CD4-positive, alpha-beta T cell treated with Interleukin-10 for 1 hour (primary cell): ENCODE results near the gene STAT5B.
"Not testable (repeated sequence)": the region's sequence is repeated elsewhere in the genome, so short reads cannot be mapped to it uniquely, and the experiment has no call there.

Experiments used
- DNase-seq: peaks from one replicate; pipeline ENCODE4 v3.0.0-alpha.2; 2020

STAT5B gene

DNA sequence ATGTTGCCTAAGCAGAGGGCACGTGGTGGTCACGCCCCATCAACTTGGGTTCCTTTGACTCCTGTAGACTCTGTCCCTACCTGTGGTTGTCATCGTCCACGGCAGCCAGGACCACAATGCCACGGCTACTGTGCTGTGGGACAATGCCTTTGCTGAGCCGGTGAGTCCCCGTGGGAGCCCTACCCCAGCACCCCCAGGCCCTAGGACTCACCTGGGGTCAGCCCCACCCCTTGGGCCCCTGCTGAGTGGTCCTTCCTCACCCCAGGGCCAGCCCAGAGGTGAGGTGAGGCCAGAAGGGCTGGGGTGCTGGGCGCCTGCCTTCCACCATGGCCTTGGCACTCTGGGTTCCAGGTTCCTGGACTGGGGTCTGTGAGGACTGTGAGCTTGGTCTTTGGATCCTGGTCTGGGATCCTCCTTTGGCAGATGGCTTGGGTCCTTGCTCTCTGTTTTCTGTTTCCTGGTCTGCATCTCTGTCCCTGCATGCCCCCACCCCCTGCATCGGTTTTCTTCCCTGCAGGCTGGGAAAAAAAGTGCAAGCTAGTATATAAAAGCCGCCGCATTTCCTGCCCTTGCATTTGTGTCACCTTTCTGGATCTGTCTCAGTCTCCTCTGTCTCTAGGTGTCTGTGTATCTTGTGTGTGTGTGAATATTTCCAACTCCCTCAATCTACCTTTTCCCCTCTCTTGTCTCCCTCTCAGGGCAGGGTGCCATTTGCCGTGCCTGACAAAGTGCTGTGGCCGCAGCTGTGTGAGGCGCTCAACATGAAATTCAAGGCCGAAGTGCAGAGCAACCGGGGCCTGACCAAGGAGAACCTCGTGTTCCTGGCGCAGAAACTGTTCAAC, 29.6 kb upstream of the STAT5B start:
- no peak for DNase-seq

DNA sequence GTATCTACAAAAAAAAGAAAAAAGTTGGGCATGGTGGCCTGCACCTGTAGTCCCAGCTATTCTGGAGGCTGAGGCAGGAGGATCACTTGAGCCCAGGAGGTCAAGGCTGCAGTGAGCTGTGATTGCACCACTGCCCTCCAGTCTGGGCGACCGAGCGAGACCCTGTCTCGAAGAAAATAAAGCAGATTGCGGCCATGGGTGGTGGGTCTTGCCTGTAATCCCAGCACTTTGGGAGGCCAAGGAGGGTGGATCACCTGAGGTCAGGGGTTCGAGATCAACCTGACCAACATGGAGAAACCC, 28.8 kb upstream of the STAT5B start:
- not testable (repeated sequence) for DNase-seq

DNA sequence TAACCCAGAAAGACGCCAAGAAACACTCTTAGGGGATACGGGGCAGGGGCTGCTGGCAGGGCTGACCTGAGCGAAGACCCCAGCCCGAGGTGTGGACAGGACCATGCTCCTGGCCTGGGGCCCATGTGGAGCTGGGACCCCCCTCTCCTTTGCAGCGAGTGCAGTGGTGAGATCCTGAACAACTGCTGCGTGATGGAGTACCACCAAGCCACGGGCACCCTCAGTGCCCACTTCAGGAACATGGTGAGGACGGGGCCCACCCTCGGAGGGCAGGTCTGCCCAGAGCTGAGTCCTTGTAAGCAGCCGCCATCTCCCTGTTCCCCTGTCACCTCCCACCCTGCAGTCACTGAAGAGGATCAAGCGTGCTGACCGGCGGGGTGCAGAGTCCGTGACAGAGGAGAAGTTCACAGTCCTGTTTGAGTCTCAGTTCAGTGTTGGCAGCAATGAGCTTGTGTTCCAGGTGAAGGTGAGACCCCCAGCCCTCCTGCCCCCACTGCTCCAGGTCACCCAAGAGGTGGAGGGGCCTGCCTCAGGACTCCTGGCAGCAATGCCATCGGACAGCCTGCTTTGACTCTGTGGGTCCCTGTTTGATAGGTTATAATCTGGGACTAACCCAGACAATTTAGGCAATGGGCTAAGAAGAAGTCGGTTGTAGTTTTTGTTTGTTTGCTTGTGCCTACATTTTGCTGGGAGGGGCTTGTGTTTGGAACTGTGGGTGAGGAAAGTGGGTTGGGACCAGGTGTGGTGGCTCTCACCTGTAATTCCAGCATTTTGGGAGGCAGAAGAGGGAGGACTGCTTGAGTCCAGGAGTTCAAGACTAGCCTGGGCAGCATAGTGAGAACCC, 28.2 kb upstream of the STAT5B start:
- no peak for DNase-seq

DNA sequence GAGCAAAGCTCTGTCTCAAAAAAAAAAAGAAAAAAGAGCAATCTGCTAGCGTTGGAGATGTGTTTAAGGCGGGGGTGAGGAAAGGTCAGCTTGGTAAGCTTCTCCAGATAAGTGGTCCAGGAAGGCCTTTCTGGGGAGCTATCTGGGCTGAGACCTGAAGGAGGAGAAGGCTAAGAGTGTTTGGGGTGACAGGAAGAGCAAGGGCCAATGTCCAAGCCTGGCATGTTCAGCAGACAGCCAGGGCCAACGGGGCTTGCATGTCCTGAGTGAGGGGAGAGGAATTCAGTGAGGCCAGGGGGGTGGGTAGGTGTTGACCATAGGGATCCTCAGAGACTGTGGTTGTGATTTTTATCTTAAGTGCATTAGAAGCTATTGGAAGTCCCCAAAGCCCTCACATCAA, 27.5 kb upstream of the STAT5B start:
- no peak for DNase-seq

DNA sequence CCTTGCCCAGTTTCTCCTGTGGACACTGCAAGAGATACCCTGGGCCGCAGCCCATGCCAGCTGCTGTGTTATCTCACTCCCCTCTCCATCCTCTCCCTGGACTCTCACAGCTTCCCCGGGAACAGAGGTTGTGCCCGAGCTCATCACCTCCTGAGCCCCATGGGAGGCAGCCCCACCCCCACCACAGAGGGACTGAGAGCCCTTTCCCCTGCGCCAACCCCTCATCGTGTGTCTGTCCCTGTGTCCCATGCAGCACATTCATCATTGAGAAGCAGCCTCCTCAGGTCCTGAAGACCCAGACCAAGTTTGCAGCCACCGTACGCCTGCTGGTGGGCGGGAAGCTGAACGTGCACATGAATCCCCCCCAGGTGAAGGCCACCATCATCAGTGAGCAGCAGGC, 24.8 kb upstream of the STAT5B start:
- DNase-seq, result no peak

DNA sequence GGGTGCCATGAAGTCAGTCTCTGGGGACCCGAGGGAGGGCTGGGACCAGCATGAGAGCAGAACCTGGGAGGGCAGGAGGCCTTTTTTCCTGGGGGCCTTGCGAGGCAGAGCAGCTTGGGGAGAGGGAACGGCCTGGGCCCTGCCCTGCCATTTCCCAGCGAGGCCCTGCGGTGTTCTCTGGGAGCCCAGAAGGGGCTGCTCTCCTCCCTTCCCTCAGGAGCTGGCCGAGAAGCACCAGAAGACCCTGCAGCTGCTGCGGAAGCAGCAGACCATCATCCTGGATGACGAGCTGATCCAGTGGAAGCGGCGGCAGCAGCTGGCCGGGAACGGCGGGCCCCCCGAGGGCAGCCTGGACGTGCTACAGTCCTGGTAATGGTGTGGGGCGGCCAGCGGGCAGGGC, 23.7 kb upstream of the STAT5B start:
- DNase-seq, result not testable (repeated sequence)

DNA sequence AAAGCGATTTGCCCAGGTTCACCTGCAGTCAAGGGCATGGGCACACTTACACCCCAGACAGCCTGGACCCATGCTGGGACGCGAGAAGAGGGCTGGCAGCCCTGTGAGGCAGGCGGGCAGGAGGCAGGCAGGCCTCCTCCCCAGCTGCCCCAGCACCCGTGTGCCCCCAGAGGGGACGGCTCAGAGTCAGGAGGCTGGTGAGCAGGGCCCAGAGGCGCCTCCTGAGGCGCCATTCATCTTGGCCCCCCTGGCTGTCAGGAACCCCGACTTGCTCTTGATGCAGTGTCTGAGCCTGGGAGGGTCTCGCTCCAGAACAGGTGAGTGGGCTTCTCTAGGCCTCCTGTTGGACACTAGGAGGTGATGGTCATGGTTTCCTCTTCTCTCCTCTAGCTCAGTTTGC, 23.2 kb upstream of the STAT5B start:
- not testable (repeated sequence) for DNase-seq

DNA sequence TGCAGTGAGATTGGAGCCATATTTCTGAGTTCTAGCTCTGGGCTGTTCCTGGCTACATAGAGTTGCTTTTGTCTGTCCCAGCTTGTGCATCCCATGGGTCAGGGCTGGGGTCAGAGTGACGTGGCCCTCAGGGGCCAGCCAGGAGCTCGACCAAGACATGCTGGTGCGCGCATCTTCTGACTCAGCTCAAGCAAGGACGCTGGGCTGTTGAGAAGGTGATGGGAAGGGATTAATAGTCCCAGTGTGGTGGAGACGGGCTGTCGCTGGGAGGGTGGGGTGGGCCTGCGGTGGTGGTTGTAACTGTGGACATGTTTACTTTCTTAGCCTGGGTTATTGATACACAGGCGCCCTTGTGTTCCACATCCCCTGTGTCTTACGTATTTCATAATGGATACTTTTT, 21.6 kb upstream of the STAT5B start:
- not testable (repeated sequence) for DNase-seq

DNA sequence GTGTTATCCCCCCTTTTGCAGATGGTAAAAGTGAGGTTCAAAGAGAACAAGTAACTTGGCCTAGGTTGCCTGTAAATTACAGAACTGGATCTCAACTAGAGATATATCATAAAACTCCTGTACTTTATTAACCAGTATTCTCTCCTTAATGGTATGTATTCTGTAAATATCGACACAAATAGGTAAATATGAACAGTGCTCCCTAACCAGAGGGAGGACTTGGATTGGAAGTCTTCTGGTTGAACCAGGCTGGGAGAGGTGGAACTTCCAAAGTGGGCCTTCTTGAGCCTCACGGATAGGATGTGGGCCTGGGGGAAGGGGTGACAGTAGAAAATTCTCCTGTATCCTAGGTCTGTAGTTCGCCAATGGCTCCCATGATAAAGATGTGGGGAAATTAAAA, 19.8 kb upstream of the STAT5B start:
- DNase-seq, result no peak

DNA sequence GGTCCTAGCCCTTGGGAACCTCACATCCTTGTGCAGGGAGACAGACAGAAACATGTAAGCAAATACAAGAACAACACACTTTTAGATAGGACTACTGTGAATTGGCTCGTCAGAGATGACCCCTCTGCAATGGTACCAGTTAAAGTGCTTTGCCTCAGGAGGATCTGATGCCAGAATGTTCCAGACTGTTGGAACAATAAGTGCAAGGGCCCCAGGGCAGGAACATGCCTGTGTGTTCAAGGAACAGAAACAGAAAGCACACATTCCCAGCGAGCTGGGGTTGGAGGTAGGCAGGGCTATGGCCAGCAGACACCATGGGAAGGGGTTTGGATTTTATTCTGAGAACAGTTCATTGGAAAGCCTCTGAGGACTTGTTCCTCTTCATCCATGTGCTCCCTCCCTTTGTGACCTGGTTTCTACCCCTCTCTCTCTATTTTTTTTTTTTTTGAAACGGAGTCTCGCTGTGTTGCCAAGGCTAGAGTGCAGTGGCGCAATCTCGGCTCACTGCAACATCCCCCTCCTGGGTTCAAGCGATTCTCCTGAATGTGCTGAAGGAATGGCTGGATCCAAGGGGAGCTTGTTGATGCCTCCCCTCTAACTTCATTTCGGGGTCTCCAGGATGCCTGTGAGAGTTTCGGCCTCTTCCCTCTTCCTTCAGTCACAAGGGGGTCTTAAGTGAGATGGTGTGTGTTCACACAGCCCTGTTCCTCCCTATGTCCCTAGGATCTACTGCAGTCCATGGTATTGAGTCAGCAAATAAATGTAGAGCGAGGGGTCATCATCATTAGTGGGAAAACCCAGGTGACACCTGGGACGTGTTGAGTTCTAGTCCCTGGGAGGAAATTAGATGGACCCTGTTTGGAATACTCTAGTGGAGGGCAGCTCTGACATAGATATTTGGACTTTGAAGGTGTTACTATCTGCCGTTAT, 18.5 kb upstream of the STAT5B start:
- no peak for DNase-seq

DNA sequence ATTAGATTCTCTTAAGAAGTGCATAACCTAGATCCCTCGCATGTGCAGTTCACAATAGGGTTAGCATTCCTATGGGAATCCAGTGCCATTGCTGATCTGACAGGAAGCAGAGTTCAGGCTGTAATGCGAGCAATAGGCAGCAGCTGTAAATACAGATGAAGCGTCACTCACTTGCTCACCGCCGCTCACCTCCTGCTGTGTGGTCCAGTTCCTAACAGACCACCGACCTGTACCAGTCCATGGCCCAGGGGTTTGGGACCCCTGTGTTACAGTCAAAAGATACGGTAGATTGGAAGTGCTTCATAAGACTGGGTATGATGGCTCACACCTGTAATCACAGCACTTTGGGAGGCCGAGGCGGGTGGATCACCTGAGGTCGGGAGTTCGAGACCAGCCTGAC, 14.9 kb upstream of the STAT5B start:
- no peak for DNase-seq

DNA sequence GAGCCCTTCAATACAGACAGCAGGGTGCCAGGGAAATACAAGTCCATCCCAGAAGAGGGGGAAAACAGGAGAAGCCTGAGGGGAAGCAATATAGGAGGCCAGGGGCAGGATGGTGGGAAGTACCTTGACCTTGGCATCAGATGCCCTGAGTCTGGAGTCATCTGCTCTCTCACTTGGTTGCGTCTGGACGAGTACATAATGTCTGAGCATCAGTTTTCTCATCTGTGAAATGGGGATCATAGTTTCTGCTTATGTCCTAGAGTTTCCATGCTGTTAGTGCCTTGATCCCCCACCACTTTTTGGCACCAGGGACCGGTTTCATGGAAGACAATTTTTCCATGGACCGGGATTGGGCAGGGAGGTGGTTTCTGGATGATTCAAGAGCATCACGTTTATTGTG, 14.4 kb upstream of the STAT5B start:
- no peak for DNase-seq

DNA sequence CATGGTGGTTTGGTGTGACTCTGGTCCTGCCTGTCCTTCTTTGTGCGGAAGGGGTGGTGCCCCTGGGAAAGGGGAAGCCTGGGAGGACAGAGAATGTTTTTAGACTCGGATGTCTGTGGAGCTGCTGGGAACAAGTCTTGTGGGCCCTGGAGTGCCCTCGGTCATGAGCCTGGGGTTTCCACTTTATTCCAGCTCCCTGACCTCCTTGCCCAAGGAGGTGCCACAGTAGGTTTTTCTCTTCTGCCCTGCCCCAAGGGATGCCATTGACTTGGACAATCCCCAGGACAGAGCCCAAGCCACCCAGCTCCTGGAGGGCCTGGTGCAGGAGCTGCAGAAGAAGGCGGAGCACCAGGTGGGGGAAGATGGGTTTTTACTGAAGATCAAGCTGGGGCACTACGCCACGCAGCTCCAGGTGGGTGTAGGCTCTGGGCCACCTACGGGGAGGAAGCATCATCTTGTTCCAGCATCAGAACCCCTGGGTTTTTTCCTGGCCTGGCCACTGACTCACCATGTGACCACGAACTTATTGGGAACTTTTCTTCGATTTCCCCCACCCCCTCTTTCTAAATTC, 13.5 kb upstream of the STAT5B start:
- peak; percentile 44 for DNase-seq

DNA sequence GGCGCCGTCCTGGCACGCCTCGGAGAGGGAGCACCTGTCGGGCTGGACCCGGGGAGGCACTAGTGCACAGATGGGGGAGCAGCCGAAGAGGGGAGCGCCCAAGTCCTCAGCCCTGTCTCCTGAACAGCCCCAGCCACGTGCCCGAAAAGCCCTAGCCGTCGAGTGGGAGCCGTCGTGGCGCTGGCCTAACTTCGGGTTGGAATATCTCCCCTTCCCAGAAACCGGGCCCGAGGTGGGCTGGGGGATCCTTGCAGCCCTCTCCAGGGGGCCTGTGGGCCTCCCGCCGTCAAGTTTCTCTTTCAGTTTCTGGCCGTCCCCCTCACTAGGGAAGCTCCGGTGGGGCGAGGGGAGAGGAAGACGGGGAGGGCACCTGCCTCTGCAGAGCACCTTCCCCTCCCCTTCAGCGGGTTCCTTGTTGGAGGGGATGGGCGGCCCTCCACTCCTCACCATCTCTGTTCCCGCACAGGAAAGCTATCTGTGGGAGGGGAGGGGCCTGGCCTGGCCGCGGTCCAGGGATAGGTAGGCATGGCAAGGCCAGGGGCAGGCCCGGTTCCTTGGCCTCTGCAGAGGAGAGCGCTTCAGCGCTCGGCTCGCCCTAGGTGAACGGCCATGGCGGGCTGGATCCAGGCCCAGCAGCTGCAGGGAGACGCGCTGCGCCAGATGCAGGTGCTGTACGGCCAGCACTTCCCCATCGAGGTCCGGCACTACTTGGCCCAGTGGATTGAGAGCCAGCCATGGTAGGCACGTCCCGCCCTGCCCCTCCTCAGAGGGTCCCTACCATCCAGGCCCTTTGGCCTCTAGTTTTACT, 12.8 kb upstream of the STAT5B start:
- peak; percentile 76 for DNase-seq

DNA sequence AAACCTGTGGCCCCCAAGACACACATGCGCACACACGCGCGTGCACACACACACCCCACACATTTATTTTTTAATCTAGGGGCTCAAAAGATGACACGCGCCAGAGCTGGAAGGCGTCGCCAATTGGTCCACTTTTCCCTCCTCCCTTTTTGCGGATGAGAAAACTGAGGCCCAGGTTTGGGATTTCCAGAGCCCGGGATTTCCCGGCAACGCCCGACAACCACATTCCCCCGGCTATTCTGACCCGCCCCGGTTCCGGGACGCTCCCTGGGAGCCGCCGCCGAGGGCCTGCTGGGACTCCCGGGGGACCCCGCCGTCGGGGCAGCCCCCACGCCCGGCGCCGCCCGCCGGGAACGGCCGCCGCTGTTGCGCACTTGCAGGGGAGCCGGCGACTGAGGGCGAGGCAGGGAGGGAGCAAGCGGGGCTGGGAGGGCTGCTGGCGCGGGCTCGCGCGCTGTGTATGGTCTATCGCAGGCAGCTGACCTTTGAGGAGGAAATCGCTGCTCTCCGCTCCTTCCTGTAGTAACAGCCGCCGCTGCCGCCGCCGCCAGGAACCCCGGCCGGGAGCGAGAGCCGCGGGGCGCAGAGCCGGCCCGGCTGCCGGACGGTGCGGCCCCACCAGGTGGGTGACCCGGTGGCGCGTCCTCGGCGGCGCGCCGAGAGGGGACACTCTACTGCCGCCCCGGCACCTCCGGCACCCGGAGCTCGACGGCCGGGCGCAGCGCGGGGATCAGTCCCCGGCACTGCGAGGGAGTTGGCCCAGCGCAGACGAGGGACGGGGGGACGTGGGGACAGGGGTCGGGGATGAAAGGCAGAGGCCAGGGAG, 12.0 kb upstream of the STAT5B start, which contains the start of gene STAT5A:
Gene STAT5A (plus strand): TSS at position 522 of the 826 bp plus-strand sequence. CDS start 914 bp downstream, outside the sequence.
- peak; percentile 85 for DNase-seq

DNA sequence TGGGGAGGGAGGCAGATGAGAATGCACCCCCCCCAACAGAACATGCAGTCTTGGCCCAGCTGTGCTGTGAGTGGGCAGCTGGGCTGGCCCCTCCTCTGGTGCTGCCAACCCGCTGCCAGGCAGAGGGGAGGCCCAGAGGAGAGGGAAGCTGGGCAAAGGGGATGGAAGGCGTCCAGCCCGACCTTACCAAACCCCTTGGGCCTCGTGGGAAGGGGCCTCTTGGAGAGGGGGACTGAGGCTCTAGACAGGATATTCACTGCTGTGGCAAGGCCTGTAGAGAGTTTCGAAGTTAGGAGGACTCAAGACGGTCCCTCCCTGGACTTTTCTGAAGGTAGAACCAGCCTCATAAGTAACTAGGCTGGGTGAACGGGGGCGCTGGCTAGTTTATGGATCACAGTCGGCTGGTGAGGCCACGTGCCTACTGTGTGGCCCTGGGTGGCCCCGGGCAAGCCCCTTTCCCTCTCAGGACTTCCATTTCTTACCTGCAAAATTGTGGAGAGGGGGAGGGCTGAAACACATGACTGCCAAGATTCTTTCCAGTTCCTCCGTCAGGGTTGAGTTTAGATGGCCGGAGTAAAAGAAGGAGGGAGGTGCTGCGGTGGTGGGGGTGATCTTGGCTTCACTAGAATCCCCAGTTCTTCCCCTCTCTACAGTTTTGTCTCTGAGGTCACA, 11.2 kb upstream of the STAT5B start:
- peak; percentile 57 for DNase-seq

DNA sequence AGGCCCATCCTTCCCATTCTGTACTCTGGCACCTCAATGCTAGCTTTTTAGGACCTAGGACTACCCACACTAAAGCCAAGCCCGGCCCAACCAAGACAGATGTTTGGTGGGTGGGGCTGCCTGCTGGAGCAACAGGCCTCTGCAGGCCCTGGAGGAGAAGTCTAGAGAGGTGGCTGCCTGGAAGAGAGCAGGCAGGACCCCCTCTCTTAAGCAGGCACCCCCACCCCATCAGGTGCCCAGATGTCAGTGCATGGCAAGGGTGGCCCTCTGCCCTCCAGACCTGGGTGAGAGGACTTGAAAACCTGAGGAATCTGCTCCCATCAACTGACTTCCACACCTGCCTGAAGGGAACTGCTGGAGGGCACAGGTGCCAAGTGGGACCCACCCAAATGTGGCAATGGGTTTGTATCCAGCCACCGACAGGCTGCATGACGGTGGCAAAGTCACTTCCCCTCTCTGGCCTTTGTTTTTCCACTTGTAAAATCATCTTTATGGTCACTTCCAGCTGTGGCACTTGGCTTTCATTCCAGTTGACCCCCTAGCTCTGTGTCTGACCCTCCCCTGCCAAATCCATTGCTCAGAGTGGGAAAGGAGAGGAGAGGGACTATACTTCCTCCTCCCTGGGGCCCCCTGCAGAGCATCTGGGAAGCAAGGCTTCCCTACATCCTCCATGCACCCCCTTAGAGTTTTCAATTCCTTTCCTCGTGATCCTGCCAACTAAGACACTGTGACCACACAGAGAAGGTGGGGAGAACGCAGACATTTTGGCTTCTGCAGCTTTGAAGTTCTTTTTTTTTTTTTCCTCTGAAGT, 10.4 kb upstream of the STAT5B start:
- DNase-seq, result no peak

DNA sequence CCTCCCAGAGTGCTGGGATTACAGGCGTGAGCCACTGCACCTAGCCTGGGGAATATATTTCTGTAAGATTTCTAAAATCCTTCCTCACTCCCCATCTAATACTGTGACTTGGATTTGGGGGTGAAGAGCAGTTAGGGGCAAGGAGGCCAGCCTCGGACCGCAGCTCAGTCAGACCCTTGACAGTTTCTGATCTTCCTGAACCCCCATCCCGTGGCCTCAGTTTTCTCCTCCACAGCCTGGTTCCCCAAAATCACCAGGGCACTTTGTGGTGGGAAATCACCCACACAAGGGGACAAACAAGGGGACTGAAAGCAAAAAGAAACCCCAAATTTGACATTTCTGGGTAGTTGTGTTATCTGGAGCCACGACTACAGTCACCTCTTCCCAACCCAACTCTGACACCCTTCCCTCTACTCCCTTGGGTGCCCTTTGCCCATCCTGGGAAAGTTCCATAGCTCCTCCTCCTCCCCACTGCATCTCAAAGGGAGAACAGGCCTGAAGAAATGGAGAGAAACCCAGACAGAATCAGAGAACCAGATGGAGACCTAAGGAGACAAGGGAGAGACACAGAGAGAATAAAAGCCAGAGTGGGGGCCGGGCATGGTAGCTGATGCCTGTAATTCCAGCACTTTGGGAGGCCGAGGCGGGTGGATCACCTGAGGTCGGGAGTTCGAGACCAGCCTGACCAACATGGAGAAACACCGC, 9.3 kb upstream of the STAT5B start:
- no peak for DNase-seq

DNA sequence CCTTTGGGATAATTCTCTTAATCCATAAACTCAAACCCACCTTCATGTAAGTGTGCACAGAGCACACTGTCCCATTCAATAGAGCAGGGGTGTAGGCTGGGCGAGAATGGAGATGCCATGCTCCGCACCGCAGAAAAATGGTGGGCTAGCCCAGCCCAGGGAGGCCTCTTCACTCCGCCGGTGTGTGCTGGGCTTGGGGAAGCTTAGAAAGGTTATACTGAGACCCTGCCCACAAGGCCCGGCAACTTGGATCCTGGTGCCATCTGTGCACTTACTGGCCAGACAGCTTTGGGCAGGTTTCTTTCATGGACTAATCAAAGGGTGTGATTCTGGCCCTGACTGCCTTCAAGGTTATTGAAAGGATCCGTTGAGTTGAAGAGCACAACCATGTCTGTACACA, 8.4 kb upstream of the STAT5B start:
- DNase-seq, result no peak
